TTC549 (cell line): Measurements from ENCODE around the gene GMDS.
A peak's percentile ranks its signal among the peaks of the same experiment; 100 is the strongest.

Experiments used
- FAIRE-seq: peaks from 2 replicates; lab custom pipeline; 2012; peaks lifted over from hg19 to GRCh38; lab: Jason Lieb, UNC

Gene GMDS

GRCh38 chr6:2132916-2133315 lies 112.5 kb downstream of the GMDS start:
- FAIRE-seq: no peak

- no peak for FAIRE-seq
These were observed 113.0 kb downstream of the GMDS start for GRCh38 chr6:2132416-2132815.

GRCh38 chr6:2129182-2129621 lies 116.2 kb downstream of the GMDS start:
- no peak for FAIRE-seq

- FAIRE-seq: no peak
These were observed 117.9 kb downstream of the GMDS start for GRCh38 chr6:2127484-2127911.

- FAIRE-seq: no peak
These were observed 119.1 kb downstream of the GMDS start for GRCh38 chr6:2126351-2126750.

- no peak for FAIRE-seq
These were observed 120.2 kb downstream of the GMDS start for GRCh38 chr6:2125158-2125557.

GRCh38 chr6:2124260-2124709 lies 121.1 kb downstream of the GMDS start:
- no peak for FAIRE-seq

GRCh38 chr6:2120912-2121311 lies 124.5 kb downstream of the GMDS start:
- FAIRE-seq: no peak

GRCh38 chr6:2119275-2119674 lies 126.1 kb downstream of the GMDS start:
- FAIRE-seq: no peak

GRCh38 chr6:2118136-2118535 lies 127.3 kb downstream of the GMDS start:
- FAIRE-seq: no peak

- FAIRE-seq: no peak
These were observed 128.0 kb downstream of the GMDS start for GRCh38 chr6:2117447-2117846.

- no peak for FAIRE-seq
These were observed 128.9 kb downstream of the GMDS start for GRCh38 chr6:2116496-2116895.

- FAIRE-seq: no peak
These were observed 131.3 kb downstream of the GMDS start for GRCh38 chr6:2114100-2114499.

- no peak for FAIRE-seq
These were observed 134.2 kb downstream of the GMDS start for GRCh38 chr6:2111162-2111677.

- FAIRE-seq: no peak
These were observed 134.9 kb downstream of the GMDS start for GRCh38 chr6:2110504-2110903.

- no peak for FAIRE-seq
These were observed 135.6 kb downstream of the GMDS start for GRCh38 chr6:2109796-2110195.

GRCh38 chr6:2108700-2109306 lies 136.6 kb downstream of the GMDS start:
- no peak for FAIRE-seq

GRCh38 chr6:2104524-2104880 lies 140.9 kb downstream of the GMDS start:
- no peak for FAIRE-seq

GRCh38 chr6:2103765-2104523 lies 141.5 kb downstream of the GMDS start:
- FAIRE-seq: peak; percentile 86

- FAIRE-seq: no peak
These were observed 142.4 kb downstream of the GMDS start for GRCh38 chr6:2102966-2103365.

GRCh38 chr6:2102316-2102883 lies 143.0 kb downstream of the GMDS start:
- FAIRE-seq: peak; percentile 15

- FAIRE-seq: no peak
These were observed 144.2 kb downstream of the GMDS start for GRCh38 chr6:2101213-2101612.

GRCh38 chr6:2099870-2100269 lies 145.5 kb downstream of the GMDS start:
- no peak for FAIRE-seq
